HG02759 (cell line): Measurements from ENCODE around the gene MRPL43.
"Not testable (repeated sequence)": the region's sequence is repeated elsewhere in the genome, so short reads cannot be mapped to it uniquely, and the experiment has no call there.

Experiments
- ATAC-seq: cut with Tn5 transposase; IDR thresholded peaks from one replicate; pipeline ENCODE4 v1.9.1; 2021; ENCODE audit warnings: mild to moderate bottlenecking, moderate library complexity; ENCODE audit not compliant: unreplicated experiment

Gene MRPL43

GRCh38 chr10:100984672-100985177, 2.6 kb downstream of the MRPL43 start:
- ATAC-seq: no peak

- no peak for ATAC-seq
Measured at GRCh38 chr10:100983868-100984671, 3.2 kb downstream of the MRPL43 start.

- no peak for ATAC-seq
Measured at GRCh38 chr10:100982916-100983830, 4.1 kb downstream of the MRPL43 start.

- ATAC-seq: no peak
Measured at GRCh38 chr10:100981178-100981772, 6.0 kb downstream of the MRPL43 start.

GRCh38 chr10:100980711-100981110, 6.6 kb downstream of the MRPL43 start:
- ATAC-seq: no peak

GRCh38 chr10:100980311-100980710, 7.0 kb downstream of the MRPL43 start:
- no peak for ATAC-seq

- no peak for ATAC-seq
Measured at GRCh38 chr10:100979791-100980272, 7.5 kb downstream of the MRPL43 start.

- ATAC-seq: no peak
Measured at GRCh38 chr10:100978901-100979195, 8.4 kb downstream of the MRPL43 start.

- ATAC-seq: no peak
Measured at GRCh38 chr10:100978121-100978900, 9.0 kb downstream of the MRPL43 start.

GRCh38 chr10:100977436-100977835, 9.9 kb downstream of the MRPL43 start:
- ATAC-seq: no peak

- ATAC-seq: no peak
Measured at GRCh38 chr10:100976906-100977305, 10.4 kb downstream of the MRPL43 start.

GRCh38 chr10:100975397-100975796, 11.9 kb downstream of the MRPL43 start:
- ATAC-seq: not testable (repeated sequence)

- ATAC-seq: no peak
Measured at GRCh38 chr10:100972904-100973535, 14.3 kb downstream of the MRPL43 start.

- no peak for ATAC-seq
Measured at GRCh38 chr10:100972115-100972903, 15.0 kb downstream of the MRPL43 start.

GRCh38 chr10:100970914-100971811, 16.1 kb downstream of the MRPL43 start:
- no peak for ATAC-seq

GRCh38 chr10:100970076-100970913, 17.0 kb downstream of the MRPL43 start:
- ATAC-seq: no peak
